Upper lobe of left lung (tissue), 6 donors: ENCODE results near the gene BCAS1. TPM values are rescaled to one million over a fixed set of nuclear protein-coding genes. Genes with fewer than 3 reads are reported as not detected.

Experiments used
- ATAC-seq, 2 donors: fragments of 200-7000 bp; cut with Tn5 transposase; one replicate each; pipeline ENCODE4 v1.9.1; 2022; ENCODE audit warnings: mild to moderate bottlenecking in 2 of 2, moderate library complexity in 2 of 2; ENCODE audit not compliant: low FRiP score in 2 of 2
- DNase-seq, 2 donors: peaks; one replicate each; pipeline ENCODE4 v3.0.0-alpha.2; 2019 to 2020
- H3K27ac ChIP-seq, 4 donors: fragments of 200-600 bp; sonication (generic); one replicate each; pipeline ENCODE4 v1.5.1; 2016 to 2019
- H3K27me3 ChIP-seq, 4 donors: fragments of 200-600 bp; sonication (generic); one replicate each; pipeline ENCODE4 v1.5.1; 2017 to 2019
- H3K36me3 ChIP-seq, 4 donors: fragments of 200-600 bp; sonication (generic); one replicate each; pipeline ENCODE4 v1.5.1; 2016 to 2019
- H3K4me1 ChIP-seq, 4 donors: fragments of 200-600 bp; sonication (generic); one replicate each; pipeline ENCODE4 v1.5.1; 2018 to 2019
- H3K4me3 ChIP-seq, 4 donors: fragments of 200-600 bp; sonication (generic); one replicate each; pipeline ENCODE4 v1.5.1; 2017 to 2019; ENCODE audit warnings: mild to moderate bottlenecking in 2 of 4, moderate library complexity in 1 of 4
- H3K9me3 ChIP-seq, 4 donors: fragments of 200-600 bp; sonication (generic); one replicate each; pipeline ENCODE4 v1.5.1; 2018 to 2019
- EP300 ChIP-seq, 4 donors: sonication (generic); formaldehyde crosslinking; IDR thresholded peaks; one replicate each; pipeline ENCODE4 v1.5.1; 2017; ENCODE audit warnings: antibody characterized with exemption in 4 of 4, control low read depth in 2 of 4
- POLR2A ChIP-seq, 4 donors: fragments of 450-650 bp; IDR thresholded peaks; one replicate each; pipeline ENCODE4 v1.5.1; 2016 to 2017; ENCODE audit warnings: antibody characterized with exemption in 4 of 4, mild to moderate bottlenecking in 2 of 4
- POLR2AphosphoS5 ChIP-seq, 2 donors: sonication (generic); formaldehyde crosslinking; IDR thresholded peaks; one replicate each; pipeline ENCODE4 v1.5.1; 2017; ENCODE audit warnings: antibody characterized with exemption in 2 of 2
- WGBS, 2 donors: methylation state at CpG; one replicate each; pipeline ENCODE4 v1.1.5; 2017 to 2018; 5-methylcytosine and 5-hydroxymethylcytosine counted together
- total RNA-seq, 6 donors: library from RNA; depleted of rRNA in 4 of 6; stranded (reverse); fragments of >200 nt in 4 of 6; gene quantifications; one replicate each; pipeline versions ENCODE4 v1.1.0 to v1.2.1, GENCODE V29; 2016 to 2021
- TF ChIP-seq, protein P1 (sequence below), 6 experiments: fragments of 450-650 bp in 4 of 6; fragments of 200-600 bp in 2 of 6; sonication (generic) in 2 of 6; IDR thresholded peaks; one replicate each; pipeline ENCODE4 v1.5.1; 2016 to 2019; ENCODE audit warnings: antibody characterized with exemption in 6 of 6
- donor health status: DM: no; HTN: no; CAD: no; lungs with moderate emphysema.
- donor health status: DM: no; HTN: yes; CAD: no; lungs with severe emphysema.

BCAS1 gene
- total RNA-seq, 6 donors from 2014 or later = 0.74 to 11.2 (median 1.3) TPM

GRCh38 chr20:54115172-54115854, 44.9 kb upstream of the BCAS1 start:
- Histone ChIP-seq H3K4me1 (peaks cover 3 to 14% (median 10%) of the 10 kb centered on the region in 4 donors), H3K4me3 (no peak overlapping the region), H3K27me3 (no peaks in the 10 kb centered on the region), H3K36me3 (no peaks in the 10 kb centered on the region), H3K9me3 (no peaks in the 10 kb centered on the region), H3K27ac (peak overlapping the region in 3 of 4 donors; percentile 23 to 64 (median 39))
- WGBS, 2 donors = 59 to 67% methylated on average over 15 of the region's 15 CpGs
- ATAC-seq = peak; percentile 28 to 51
- TF ChIP-seq POLR2AphosphoS5 (IDR thresholded peaks at IDR 0.05) = peak in 1 of 2 donors; percentile 21
- TF ChIP-seq EP300 (IDR thresholded peaks at IDR 0.05) = no peak
- peak; percentile 28 to 46 for DNase-seq

- H3K27ac ChIP-seq = no peak overlapping the region
- ATAC-seq (no peak), DNase-seq (no peak)
- no peaks in the 10 kb centered on the region for H3K36me3 ChIP-seq
- TF ChIP-seq, protein P1, sequence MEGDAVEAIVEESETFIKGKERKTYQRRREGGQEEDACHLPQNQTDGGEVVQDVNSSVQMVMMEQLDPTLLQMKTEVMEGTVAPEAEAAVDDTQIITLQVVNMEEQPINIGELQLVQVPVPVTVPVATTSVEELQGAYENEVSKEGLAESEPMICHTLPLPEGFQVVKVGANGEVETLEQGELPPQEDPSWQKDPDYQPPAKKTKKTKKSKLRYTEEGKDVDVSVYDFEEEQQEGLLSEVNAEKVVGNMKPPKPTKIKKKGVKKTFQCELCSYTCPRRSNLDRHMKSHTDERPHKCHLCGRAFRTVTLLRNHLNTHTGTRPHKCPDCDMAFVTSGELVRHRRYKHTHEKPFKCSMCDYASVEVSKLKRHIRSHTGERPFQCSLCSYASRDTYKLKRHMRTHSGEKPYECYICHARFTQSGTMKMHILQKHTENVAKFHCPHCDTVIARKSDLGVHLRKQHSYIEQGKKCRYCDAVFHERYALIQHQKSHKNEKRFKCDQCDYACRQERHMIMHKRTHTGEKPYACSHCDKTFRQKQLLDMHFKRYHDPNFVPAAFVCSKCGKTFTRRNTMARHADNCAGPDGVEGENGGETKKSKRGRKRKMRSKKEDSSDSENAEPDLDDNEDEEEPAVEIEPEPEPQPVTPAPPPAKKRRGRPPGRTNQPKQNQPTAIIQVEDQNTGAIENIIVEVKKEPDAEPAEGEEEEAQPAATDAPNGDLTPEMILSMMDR (IDR thresholded peaks at IDR 0.05) = no peak
- TF ChIP-seq POLR2AphosphoS5 (IDR thresholded peaks at IDR 0.05) (no peak), EP300 (IDR thresholded peaks at IDR 0.05) (no peak), POLR2A (IDR thresholded peaks at IDR 0.05) (no peak)
- H3K4me3 ChIP-seq = no peak overlapping the region
- no peaks in the 10 kb centered on the region for H3K27me3 ChIP-seq
- peaks cover 3 to 14% (median 10%) of the 10 kb centered on the region in 4 donors for H3K4me1 ChIP-seq
- no peaks in the 10 kb centered on the region for H3K9me3 ChIP-seq
- WGBS, 2 donors = 58 to 67% methylated on average over 2 of the region's 2 CpGs
Measured at GRCh38 chr20:54114109-54114508, 43.7 kb upstream of the BCAS1 start.

GRCh38 chr20:54113566-54113965, 43.2 kb upstream of the BCAS1 start:
- no peak for TF ChIP-seq EP300 (IDR thresholded peaks at IDR 0.05)
- no peak for TF ChIP-seq POLR2A (IDR thresholded peaks at IDR 0.05)
- TF ChIP-seq, protein P1 (IDR thresholded peaks at IDR 0.05) = no peak
- TF ChIP-seq POLR2AphosphoS5 (IDR thresholded peaks at IDR 0.05) = no peak
- DNase-seq = no peak
- Histone ChIP-seq H3K4me3 (no peak overlapping the region), H3K4me1 (peaks cover 3 to 14% (median 10%) of the 10 kb centered on the region in 4 donors), H3K27me3 (no peaks in the 10 kb centered on the region), H3K27ac (no peak overlapping the region), H3K9me3 (no peaks in the 10 kb centered on the region), H3K36me3 (no peaks in the 10 kb centered on the region)
- ATAC-seq = no peak
- 84 to 92% methylated on average over 2 of the region's 2 CpGs for WGBS, 2 donors

- peaks cover 3 to 19% (median 12%) of the 10 kb centered on the region in 4 donors for H3K4me1 ChIP-seq
- H3K9me3 ChIP-seq = no peaks in the 10 kb centered on the region
- H3K36me3 ChIP-seq = no peaks in the 10 kb centered on the region
- DNase-seq (peak in 1 of 2 donors; percentile 71), ATAC-seq (no peak)
- no peaks in the 10 kb centered on the region for H3K27me3 ChIP-seq
- TF ChIP-seq POLR2A (IDR thresholded peaks at IDR 0.05) = no peak
- TF ChIP-seq EP300 (IDR thresholded peaks at IDR 0.05) = no peak
- TF ChIP-seq, protein P1 (IDR thresholded peaks at IDR 0.05) = no peak
- TF ChIP-seq POLR2AphosphoS5 (IDR thresholded peaks at IDR 0.05) = no peak
- 56 to 62% methylated on average over 4 of the region's 4 CpGs for WGBS, 2 donors
- H3K27ac ChIP-seq = peak overlapping the region in 2 of 4 donors; percentile 40 to 49
- no peak overlapping the region for H3K4me3 ChIP-seq
Measured at GRCh38 chr20:54112221-54112884, 42.0 kb upstream of the BCAS1 start.

- Histone ChIP-seq H3K4me1 (peaks cover 3 to 19% (median 12%) of the 10 kb centered on the region in 4 donors), H3K27me3 (no peaks in the 10 kb centered on the region), H3K27ac (no peak overlapping the region), H3K9me3 (no peaks in the 10 kb centered on the region), H3K36me3 (no peaks in the 10 kb centered on the region), H3K4me3 (no peak overlapping the region)
- TF ChIP-seq EP300 (IDR thresholded peaks at IDR 0.05) = no peak
- TF ChIP-seq POLR2A (IDR thresholded peaks at IDR 0.05) = no peak
- TF ChIP-seq POLR2AphosphoS5 (IDR thresholded peaks at IDR 0.05) = no peak
- TF ChIP-seq, protein P1 (IDR thresholded peaks at IDR 0.05) = no peak
- ATAC-seq (no peak), DNase-seq (no peak)
- 77 to 97% methylated on average over 2 of the region's 2 CpGs for WGBS, 2 donors
Measured at GRCh38 chr20:54111460-54111859, 41.1 kb upstream of the BCAS1 start.
